ENCODE results near the gene DHRS9. TPM values are rescaled to one million over a fixed set of nuclear protein-coding genes. Genes with fewer than 3 reads are reported as not detected.

DHRS9 gene
- total RNA-seq, 2 experiments from 2014 or later: not detected

- DNase-seq: no peak
- Mint-ChIP-seq H3K9me3 (no peaks in the 10 kb centered on the region), H3K27me3 (no peaks in the 10 kb centered on the region), H3K4me1 (ENCODE audit: low read depth) (peaks cover 4% of the 10 kb centered on the region), H3K4me3 (no peak overlapping the region), H3K27ac (no peak overlapping the region), H3K36me3 (ENCODE audit: low read depth) (no peaks in the 10 kb centered on the region)
- CTCF ChIA-PET: interaction anchor here (1.1 to 5.7 kb wide), 3 partner anchors 8 to 22 kb away, joined by 3 to 43 read pairs (median 3); no protein-coding TSS in a partner anchor
- no peak for ATAC-seq
- TF ChIP-seq CTCF (IDR thresholded peaks at IDR 0.05): no peak
- intact Hi-C loops (cut with micrococcal nuclease): no loop called here
- POLR2A ChIA-PET: no interaction called here
These were observed 47.6 kb downstream of the DHRS9 start for GRCh38 chr2:169116993-169117392.

GRCh38 chr2:169118060-169118459 is 48.7 kb downstream of the DHRS9 start:
- Mint-ChIP-seq H3K4me1 (ENCODE audit: low read depth) (peaks cover 4% of the 10 kb centered on the region), H3K4me3 (no peak overlapping the region), H3K36me3 (ENCODE audit: low read depth) (no peaks in the 10 kb centered on the region), H3K27me3 (no peaks in the 10 kb centered on the region), H3K27ac (no peak overlapping the region), H3K9me3 (no peaks in the 10 kb centered on the region)
- intact Hi-C loops (cut with micrococcal nuclease): no loop called here
- ATAC-seq: no peak
- no peak for TF ChIP-seq CTCF (IDR thresholded peaks at IDR 0.05)
- DNase-seq: no peak
- POLR2A ChIA-PET: no interaction called here
- CTCF ChIA-PET: interaction anchor here (1.1 to 5.7 kb wide), 2 partner anchors 9 to 14 kb away, joined by 3 to 43 read pairs; no protein-coding TSS in a partner anchor

GRCh38 chr2:169119123-169119760 is 49.9 kb downstream of the DHRS9 start:
- H3K9me3 Mint-ChIP-seq: no peaks in the 10 kb centered on the region

GRCh38 chr2:169119851-169120250 is 50.5 kb downstream of the DHRS9 start:
- Mint-ChIP-seq H3K27me3 (no peaks in the 10 kb centered on the region), H3K4me3 (no peak overlapping the region), H3K9me3 (no peaks in the 10 kb centered on the region), H3K36me3 (ENCODE audit: low read depth) (no peaks in the 10 kb centered on the region), H3K4me1 (ENCODE audit: low read depth) (peaks cover 4% of the 10 kb centered on the region), H3K27ac (no peak overlapping the region)
- no peak for TF ChIP-seq CTCF (IDR thresholded peaks at IDR 0.05)
- intact Hi-C loops (cut with micrococcal nuclease): no loop called here
- DNase-seq: no peak
- ATAC-seq: no peak
- ChIA-PET POLR2A (no interaction called here), CTCF (interaction anchor here (1.0 to 5.7 kb wide), 4 partner anchors 11 to 22 kb away, joined by 3 to 43 read pairs (median 5); no protein-coding TSS in a partner anchor)

More at GRCh38 chr2:169119123-169119760, 49.9 kb downstream of the DHRS9 start:
- Mint-ChIP-seq H3K27me3 (no peaks in the 10 kb centered on the region), H3K4me1 (ENCODE audit: low read depth) (peaks cover 4% of the 10 kb centered on the region), H3K36me3 (ENCODE audit: low read depth) (no peaks in the 10 kb centered on the region), H3K4me3 (no peak overlapping the region), H3K27ac (no peak overlapping the region)
- ATAC-seq (no peak), DNase-seq (no peak)
- intact Hi-C loops (cut with micrococcal nuclease): no loop called here
- CTCF ChIA-PET: interaction anchor here (1.3 to 5.7 kb wide), 3 partner anchors 10 to 23 kb away, joined by 5 to 43 read pairs (median 5); no protein-coding TSS in a partner anchor
- TF ChIP-seq CTCF (IDR thresholded peaks at IDR 0.05): no peak
- POLR2A ChIA-PET: no interaction called here

GRCh38 chr2:169129703-169130243 is 60.4 kb downstream of the DHRS9 start:
- H3K36me3 Mint-ChIP-seq (ENCODE audit: low read depth): no peaks in the 10 kb centered on the region
- ChIA-PET CTCF (interaction anchor here (1.2 to 3.7 kb wide), 5 partner anchors 12 to 267 kb away, joined by 3 to 136 read pairs (median 59); no protein-coding TSS in a partner anchor), POLR2A (no interaction called here)
- no peak overlapping the region for H3K27ac Mint-ChIP-seq
- no peaks in the 10 kb centered on the region for H3K9me3 Mint-ChIP-seq
- DNase-seq (no peak), ATAC-seq (no peak)
- intact Hi-C loops (cut with micrococcal nuclease): no loop called here
- peaks cover 2% of the 10 kb centered on the region for H3K4me1 Mint-ChIP-seq (ENCODE audit: low read depth)
- no peaks in the 10 kb centered on the region for H3K27me3 Mint-ChIP-seq
- H3K4me3 Mint-ChIP-seq: no peak overlapping the region
- no peak for TF ChIP-seq CTCF (IDR thresholded peaks at IDR 0.05)
